Esophagus squamous epithelium (tissue), 5 donors: ENCODE measurements around the gene ATP10B. TPM values are rescaled to one million over a fixed set of nuclear protein-coding genes. Genes with fewer than 3 reads are reported as not detected.

Source experiments
- DNase-seq: peaks from one replicate; lab custom pipeline; 2025; lab: John Stamatoyannopoulos, UW
- H3K27ac ChIP-seq, 4 donors: fragments of 200-600 bp; sonication (generic); one replicate each; pipeline ENCODE4 v1.5.1; 2016 to 2019; ENCODE audit warnings: mild to moderate bottlenecking in 1 of 4
- H3K27me3 ChIP-seq, 4 donors: fragments of 200-600 bp; sonication (generic); 1 replicate in 3 of 4; 2 replicates in 1 of 4; pipeline versions ENCODE4 v1.5.1 to v1.6.0; 2017 to 2021; ENCODE audit warnings: antibody characterized with exemption in 1 of 4
- H3K36me3 ChIP-seq, 3 donors: fragments of 200-600 bp; sonication (generic); one replicate each; pipeline ENCODE4 v1.5.1; 2016 to 2019
- H3K4me1 ChIP-seq, 3 donors: fragments of 200-600 bp; sonication (generic); one replicate each; pipeline ENCODE4 v1.5.1; 2017 to 2019
- H3K4me3 ChIP-seq, 4 donors: fragments of 200-600 bp; sonication (generic); 1 replicate in 3 of 4; 2 replicates in 1 of 4; pipeline ENCODE4 v1.5.1; 2016 to 2019; ENCODE audit warnings: mild to moderate bottlenecking in 2 of 4, moderate library complexity in 1 of 4
- H3K9me3 ChIP-seq, 3 donors: fragments of 200-600 bp; sonication (generic); one replicate each; pipeline ENCODE4 v1.5.1; 2016 to 2019
- CTCF ChIP-seq, 6 experiments: fragments of 450-650 bp in 4 of 6; fragments of 200-600 bp in 2 of 6; sonication (generic) in 2 of 6; IDR thresholded peaks; one replicate each; pipeline ENCODE4 v1.5.1; 2016 to 2019; ENCODE audit warnings: antibody characterized with exemption in 6 of 6, mild to moderate bottlenecking in 4 of 6, moderate library complexity in 4 of 6
- POLR2A ChIP-seq, 4 donors: fragments of 450-650 bp; IDR thresholded peaks; one replicate each; pipeline ENCODE4 v1.6.1; 2017; ENCODE audit warnings: antibody characterized with exemption in 4 of 4, mild to moderate bottlenecking in 4 of 4, moderate library complexity in 3 of 4
- WGBS, 2 donors: methylation state at CpG; one replicate each; pipeline ENCODE4 v1.1.5; 2018; 5-methylcytosine and 5-hydroxymethylcytosine counted together
- intact Hi-C: fragments of 100-400 bp; cut with DNase I; formaldehyde crosslinking; loops from one replicate; pipeline ENCODE4 v1.15.0; 2022
- total RNA-seq, 4 donors: library from RNA; depleted of rRNA; stranded (reverse); fragments of >200 nt; gene quantifications; one replicate each; pipeline ENCODE4 v1.1.0, GENCODE V29; 2016
- donor health status: DM: yes; HTN: yes; CAD: no.

Gene ATP10B
- total RNA-seq, 4 donors from 2014 or later, result 6.1 to 26.6 (median 14.4) TPM

GRCh38 chr5:160697281-160697680 lies 154.7 kb downstream of the ATP10B start:
- Histone ChIP-seq H3K27me3 (no peaks in the 10 kb centered on the region), H3K9me3 (no peaks in the 10 kb centered on the region), H3K4me1 (peaks cover 4 to 28% (median 6%) of the 10 kb centered on the region in 3 donors), H3K4me3 (no peak overlapping the region), H3K36me3 (no peaks in the 10 kb centered on the region), H3K27ac (no peak overlapping the region)
- intact Hi-C loops, result no loop called here
- TF ChIP-seq POLR2A (IDR thresholded peaks at IDR 0.05), result no peak
- DNase-seq, result no peak
- WGBS, 2 donors, result 84 to 85% methylated on average over 3 of the region's 3 CpGs

- H3K27me3 ChIP-seq, result no peaks in the 10 kb centered on the region
- no peaks in the 10 kb centered on the region for H3K36me3 ChIP-seq
- TF ChIP-seq POLR2A (IDR thresholded peaks at IDR 0.05), result no peak
- TF ChIP-seq CTCF (IDR thresholded peaks at IDR 0.05), result no peak
- no peaks in the 10 kb centered on the region for H3K9me3 ChIP-seq
- DNase-seq, result no peak
- H3K4me3 ChIP-seq, result no peak overlapping the region
- H3K4me1 ChIP-seq, result peaks cover 4 to 28% (median 6%) of the 10 kb centered on the region in 3 donors
- intact Hi-C loops, result no loop called here
- H3K27ac ChIP-seq, result peak overlapping the region; percentile 44 to 76 (median 58)
- 52 to 55% methylated on average over 2 of the region's 2 CpGs for WGBS, 2 donors
These were observed 157.1 kb downstream of the ATP10B start for GRCh38 chr5:160694896-160695295.

GRCh38 chr5:160693831-160694465 lies 158.1 kb downstream of the ATP10B start:
- no peaks in the 10 kb centered on the region for H3K9me3 ChIP-seq
- H3K4me3 ChIP-seq, result no peak overlapping the region
- DNase-seq, result no peak
- peak overlapping the region; percentile 34 to 76 (median 64) for H3K27ac ChIP-seq
- TF ChIP-seq POLR2A (IDR thresholded peaks at IDR 0.05) (no peak), CTCF (IDR thresholded peaks at IDR 0.05) (no peak)
- H3K36me3 ChIP-seq, result no peaks in the 10 kb centered on the region
- H3K4me1 ChIP-seq, result peaks cover 4 to 28% (median 6%) of the 10 kb centered on the region in 3 donors
- intact Hi-C loops, result no loop called here
- H3K27me3 ChIP-seq, result no peaks in the 10 kb centered on the region
- 63 to 80% methylated on average over 6 to 7 of the region's 7 CpGs for WGBS, 2 donors

GRCh38 chr5:160692271-160692670 lies 159.7 kb downstream of the ATP10B start:
- H3K4me3 ChIP-seq, result no peak overlapping the region
- TF ChIP-seq CTCF (IDR thresholded peaks at IDR 0.05) (no peak), POLR2A (IDR thresholded peaks at IDR 0.05) (no peak)
- no peaks in the 10 kb centered on the region for H3K36me3 ChIP-seq
- intact Hi-C loops, result no loop called here
- no peak overlapping the region for H3K27ac ChIP-seq
- H3K27me3 ChIP-seq, result no peaks in the 10 kb centered on the region
- WGBS, 2 donors, result 93 to 94% methylated on average over 2 of the region's 2 CpGs
- no peak for DNase-seq
- H3K9me3 ChIP-seq, result no peaks in the 10 kb centered on the region
- peaks cover 4 to 28% (median 6%) of the 10 kb centered on the region in 3 donors for H3K4me1 ChIP-seq

- H3K27ac ChIP-seq, result no peak overlapping the region
These were observed 166.3 kb downstream of the ATP10B start for GRCh38 chr5:160685695-160686094.

More at GRCh38 chr5:160685695-160686094, 166.3 kb downstream of the ATP10B start:
- no peaks in the 10 kb centered on the region for H3K36me3 ChIP-seq
- no peaks in the 10 kb centered on the region for H3K4me1 ChIP-seq
- TF ChIP-seq POLR2A (IDR thresholded peaks at IDR 0.05), result no peak
- peak in 1 of 6 experiments; percentile 28 for TF ChIP-seq CTCF (IDR thresholded peaks at IDR 0.05)
- no peaks in the 10 kb centered on the region for H3K9me3 ChIP-seq
- DNase-seq, result no peak
- H3K27me3 ChIP-seq, result no peaks in the 10 kb centered on the region
- H3K4me3 ChIP-seq, result no peak overlapping the region
- 39 to 52% methylated on average over 6 of the region's 6 CpGs for WGBS, 2 donors
- intact Hi-C loops, result no loop called here
